Body of pancreas (tissue), 4 donors: ENCODE data around the gene ZBTB24. TPM values are rescaled to one million over a fixed set of nuclear protein-coding genes. Genes with fewer than 3 reads are reported as not detected.
"Not testable (repeated sequence)": the region's sequence is repeated elsewhere in the genome, so short reads cannot be mapped to it uniquely, and the experiment has no call there.

ENCODE experiments used
- ATAC-seq: fragments of 150-250 bp; one replicate; pipeline ENCODE4 v1.9.1; 2016
- DNase-seq, 4 donors: peaks; one replicate each; pipeline ENCODE4 v3.0.0-alpha.2; 2019
- H3K27ac ChIP-seq, 4 donors: fragments of 200-600 bp; sonication (generic); 1 replicate in 3 of 4; 2 replicates in 1 of 4; pipeline versions ENCODE4 v1.5.1 to v1.6.1; 2016 to 2019; ENCODE audit warnings: mild to moderate bottlenecking in 1 of 4, mixed read lengths in 1 of 4, moderate library complexity in 1 of 4
- H3K27me3 ChIP-seq, 2 donors: fragments of 200-600 bp; sonication (generic); one replicate each; pipeline ENCODE4 v1.6.0; 2016; ENCODE audit warnings: mild to moderate bottlenecking in 1 of 2
- H3K36me3 ChIP-seq, 2 donors: fragments of 200-600 bp; sonication (generic); replicated peaks in 1 of 2; 2 replicates each; pipeline ENCODE4 v1.5.1; 2016; ENCODE audit warnings: low read depth in 2 of 2; ENCODE audit not compliant: insufficient read depth in 1 of 2
- H3K4me1 ChIP-seq: fragments of 200-600 bp; sonication (generic); one replicate; pipeline ENCODE4 v1.6.0; 2016
- H3K4me3 ChIP-seq, 2 donors: fragments of 200-600 bp; sonication (generic); 1 replicate in 1 of 2; 2 replicates in 1 of 2; pipeline ENCODE4 v1.5.1; 2016 to 2019
- H3K9me3 ChIP-seq, 3 donors: fragments of 200-600 bp; sonication (generic); 1 replicate in 2 of 3; 2 replicates in 1 of 3; pipeline ENCODE4 v1.5.1; 2016
- POLR2A ChIP-seq, 3 donors: fragments of 450-650 bp; IDR thresholded peaks; one replicate each; pipeline ENCODE4 v1.6.1; 2016; ENCODE audit warnings: antibody characterized with exemption in 3 of 3, mild to moderate bottlenecking in 2 of 3
- WGBS, 2 donors: methylation state at CpG; one replicate each; pipeline ENCODE4 v1.1.5; 2017; 5-methylcytosine and 5-hydroxymethylcytosine counted together
- intact Hi-C: fragments of 100-400 bp; cut with DNase I; formaldehyde crosslinking; loops from one replicate; pipeline ENCODE4 v1.15.1; 2023
- total RNA-seq, 2 donors: library from RNA; depleted of rRNA; stranded (reverse); fragments of >200 nt; gene quantifications; one replicate each; pipeline ENCODE4 v1.1.0, GENCODE V29; 2016
- TF ChIP-seq, protein P1 (sequence below), 7 experiments: fragments of 450-650 bp in 4 of 7; fragments of 200-600 bp in 3 of 7; sonication (generic) in 3 of 7; IDR thresholded peaks; one replicate each; pipeline ENCODE4 v1.5.1; 2016 to 2019; ENCODE audit warnings: antibody characterized with exemption in 7 of 7

Gene ZBTB24
- total RNA-seq, 2 donors from 2014 or later: 3.3 to 4.4 TPM

DNA sequence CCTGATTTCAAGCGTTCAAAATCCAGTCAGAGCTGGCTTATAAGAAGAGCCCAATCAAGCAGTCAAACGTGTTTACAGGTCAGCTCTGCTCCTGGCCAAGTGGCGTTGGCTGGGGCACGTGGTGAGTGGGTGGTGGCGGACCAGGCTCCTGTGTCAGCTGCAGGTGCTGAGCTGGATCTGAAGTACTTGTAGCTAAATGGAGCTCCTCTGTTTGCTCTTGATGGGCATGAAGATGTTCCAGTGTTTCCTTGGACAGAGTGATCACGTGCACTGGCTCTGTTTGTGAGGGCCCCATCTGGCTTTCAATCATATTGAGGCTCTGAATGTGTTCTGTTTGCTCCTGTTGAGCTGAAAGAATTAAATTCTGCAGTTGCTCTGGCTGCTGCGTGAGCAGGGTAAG is 17.2 kb downstream of the ZBTB24 start:
- DNase-seq: peak; percentile 45 to 77 (median 64)
- peaks cover 0 to 2% of the 10 kb centered on the region in 2 donors for H3K36me3 ChIP-seq

DNA sequence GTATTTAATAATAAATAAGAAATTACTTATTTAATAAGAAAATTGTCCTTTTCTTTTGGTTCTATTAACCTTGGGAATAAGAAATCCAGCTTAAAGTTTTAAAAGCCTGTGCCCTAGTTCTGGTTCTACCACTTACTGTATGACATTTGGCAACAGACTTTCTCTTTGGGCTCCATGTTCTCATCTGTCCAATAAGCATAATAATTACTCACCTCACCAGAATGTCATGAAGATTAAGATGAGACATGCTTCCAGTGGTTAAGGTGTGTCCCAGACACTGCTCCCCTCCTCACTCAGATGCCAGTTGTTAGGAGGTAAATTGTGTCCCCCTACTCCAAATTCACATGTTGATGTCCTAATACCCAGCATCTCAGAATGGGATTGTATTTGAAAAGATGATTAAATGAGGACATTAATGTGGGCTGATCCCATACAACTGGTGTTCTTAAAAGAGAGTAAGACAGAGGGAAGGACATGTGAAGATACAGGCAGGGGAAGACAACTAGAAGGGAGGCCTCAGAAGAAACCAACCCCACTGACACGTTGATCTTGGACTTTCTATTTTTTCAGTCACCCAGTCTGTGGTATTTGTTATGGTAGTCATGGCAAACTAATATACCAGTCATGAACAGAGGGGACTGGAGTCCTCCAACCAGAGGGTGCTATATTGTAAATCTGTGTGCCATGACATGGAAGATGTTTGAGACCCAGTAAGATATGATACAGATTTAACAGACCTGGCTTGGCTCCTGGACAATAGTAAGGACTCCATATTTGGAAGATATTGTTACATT is 21.1 kb downstream of the ZBTB24 start:
- intact Hi-C loops: no loop called here
- no peaks in the 10 kb centered on the region for H3K27me3 ChIP-seq
- 76 to 78% methylated on average over 1 of the region's 1 CpG for WGBS, 2 donors
- H3K36me3 ChIP-seq: peaks cover 0 to 2% of the 10 kb centered on the region in 2 donors
- H3K4me1 ChIP-seq: peaks cover 11% of the 10 kb centered on the region
- no peaks in the 10 kb centered on the region for H3K9me3 ChIP-seq
- DNase-seq (no peak), ATAC-seq (no peak)
- H3K27ac ChIP-seq: no peak overlapping the region
- TF ChIP-seq, protein P1, sequence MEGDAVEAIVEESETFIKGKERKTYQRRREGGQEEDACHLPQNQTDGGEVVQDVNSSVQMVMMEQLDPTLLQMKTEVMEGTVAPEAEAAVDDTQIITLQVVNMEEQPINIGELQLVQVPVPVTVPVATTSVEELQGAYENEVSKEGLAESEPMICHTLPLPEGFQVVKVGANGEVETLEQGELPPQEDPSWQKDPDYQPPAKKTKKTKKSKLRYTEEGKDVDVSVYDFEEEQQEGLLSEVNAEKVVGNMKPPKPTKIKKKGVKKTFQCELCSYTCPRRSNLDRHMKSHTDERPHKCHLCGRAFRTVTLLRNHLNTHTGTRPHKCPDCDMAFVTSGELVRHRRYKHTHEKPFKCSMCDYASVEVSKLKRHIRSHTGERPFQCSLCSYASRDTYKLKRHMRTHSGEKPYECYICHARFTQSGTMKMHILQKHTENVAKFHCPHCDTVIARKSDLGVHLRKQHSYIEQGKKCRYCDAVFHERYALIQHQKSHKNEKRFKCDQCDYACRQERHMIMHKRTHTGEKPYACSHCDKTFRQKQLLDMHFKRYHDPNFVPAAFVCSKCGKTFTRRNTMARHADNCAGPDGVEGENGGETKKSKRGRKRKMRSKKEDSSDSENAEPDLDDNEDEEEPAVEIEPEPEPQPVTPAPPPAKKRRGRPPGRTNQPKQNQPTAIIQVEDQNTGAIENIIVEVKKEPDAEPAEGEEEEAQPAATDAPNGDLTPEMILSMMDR (IDR thresholded peaks at IDR 0.05): no peak
- no peak for TF ChIP-seq POLR2A (IDR thresholded peaks at IDR 0.05)
- no peak overlapping the region for H3K4me3 ChIP-seq

More for the DNA sequence above, 17.2 kb downstream of the ZBTB24 start:
- intact Hi-C loops: no loop called here
- ATAC-seq: peak; percentile 77
- 47 to 49% methylated on average over 7 of the region's 7 CpGs for WGBS, 2 donors
- Histone ChIP-seq H3K27ac (peak overlapping the region in 3 of 4 donors; percentile 30 to 42 (median 38)), H3K4me1 (peaks cover 11% of the 10 kb centered on the region), H3K27me3 (no peaks in the 10 kb centered on the region), H3K9me3 (no peaks in the 10 kb centered on the region), H3K4me3 (no peak overlapping the region)
- TF ChIP-seq POLR2A (IDR thresholded peaks at IDR 0.05): no peak
- TF ChIP-seq, protein P1 (IDR thresholded peaks at IDR 0.05): no peak

DNA sequence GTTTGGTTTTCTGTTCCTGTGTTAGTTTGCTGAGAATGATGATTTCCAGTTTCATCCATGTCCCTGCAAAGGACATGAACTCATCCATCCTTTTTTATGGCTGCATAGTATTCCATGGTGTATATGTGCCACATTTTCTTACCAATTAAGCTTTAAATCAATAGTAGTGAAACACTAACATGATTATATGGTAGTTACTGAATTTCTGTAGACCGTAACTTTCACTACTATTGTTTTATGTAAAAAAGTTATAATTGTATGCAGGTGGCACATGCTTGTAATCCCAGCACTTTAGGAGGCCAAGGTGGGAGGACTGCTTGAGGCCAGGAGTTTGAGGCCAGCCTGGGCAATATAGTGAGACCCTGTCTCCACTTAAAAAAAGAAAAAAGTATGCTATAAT is 21.8 kb downstream of the ZBTB24 start:
- WGBS, 2 donors: 100% methylated on average over 1 of the region's 1 CpG
- peaks cover 12% of the 10 kb centered on the region for H3K4me1 ChIP-seq
- H3K36me3 ChIP-seq, ATAC-seq, H3K9me3 ChIP-seq, H3K27me3 ChIP-seq, intact Hi-C loops, H3K27ac ChIP-seq, H3K4me3 ChIP-seq, DNase-seq: not testable (repeated sequence)

DNA sequence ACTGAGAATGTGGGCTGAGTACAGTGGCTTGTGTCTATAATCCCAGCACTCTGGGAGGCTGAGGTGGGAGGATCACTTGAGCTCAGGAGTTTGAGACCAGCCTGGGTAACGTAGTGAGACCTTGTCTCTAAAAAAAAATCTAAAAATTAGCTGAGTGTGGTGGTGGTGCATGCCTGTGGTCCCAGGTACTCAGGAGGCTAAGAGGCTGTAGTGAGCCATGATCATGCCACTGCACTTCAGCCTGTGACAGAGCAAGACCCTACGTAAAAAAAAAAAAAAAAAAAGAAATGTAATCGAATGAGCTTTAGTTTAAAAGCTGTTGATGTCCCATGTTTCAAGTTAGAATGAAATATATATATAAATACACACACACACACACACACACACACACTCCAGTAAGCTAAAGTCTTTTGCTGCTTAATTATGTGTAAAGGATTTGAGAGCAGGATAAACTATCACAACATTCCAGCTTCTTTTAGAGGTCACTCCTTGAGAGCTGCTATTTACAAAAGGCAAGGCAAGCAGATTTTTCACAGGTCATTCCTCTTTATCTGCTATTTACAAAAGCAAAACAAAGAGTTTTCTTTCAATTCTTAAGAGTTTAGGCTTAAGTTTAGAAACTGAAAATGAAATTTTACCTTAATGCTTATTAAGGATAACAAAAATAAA is 22.7 kb downstream of the ZBTB24 start:
- H3K4me3 ChIP-seq: no peak overlapping the region
- no peak for ATAC-seq
- no peaks in the 10 kb centered on the region for H3K27me3 ChIP-seq
- peaks cover 9% of the 10 kb centered on the region for H3K4me1 ChIP-seq
- intact Hi-C loops: no loop called here
- TF ChIP-seq, protein P1 (IDR thresholded peaks at IDR 0.05): no peak
- TF ChIP-seq POLR2A (IDR thresholded peaks at IDR 0.05): no peak
- H3K36me3 ChIP-seq: peaks cover 0 to 2% of the 10 kb centered on the region in 2 donors
- WGBS, 2 donors: 53 to 68% methylated on average over 3 of the region's 3 CpGs
- no peak for DNase-seq
- no peaks in the 10 kb centered on the region for H3K9me3 ChIP-seq
- H3K27ac ChIP-seq: no peak overlapping the region

- Histone ChIP-seq H3K27me3 (no peaks in the 10 kb centered on the region), H3K36me3 (no peaks in the 10 kb centered on the region), H3K4me1 (peaks cover 18% of the 10 kb centered on the region), H3K4me3 (no peak overlapping the region), H3K27ac (no peak overlapping the region), H3K9me3 (no peaks in the 10 kb centered on the region)
- DNase-seq (peak in 1 of 4 donors; percentile 32), ATAC-seq (no peak)
- intact Hi-C loops: no loop called here
- no peak for TF ChIP-seq POLR2A (IDR thresholded peaks at IDR 0.05)
- TF ChIP-seq, protein P1 (IDR thresholded peaks at IDR 0.05): no peak
- WGBS, 2 donors: 71 to 82% methylated on average over 5 of the region's 5 CpGs
Observed at GRCh38 chr6:109458774-109459531, 24.1 kb downstream of the ZBTB24 start.
